HG03457 (cell line): ENCODE data around the gene SEMA6D.
A peak's percentile ranks its signal among the peaks of the same experiment; 100 is the strongest.

Source experiments
- ATAC-seq: cut with Tn5 transposase; IDR thresholded peaks from one replicate; pipeline ENCODE4 v1.9.1; 2021; ENCODE audit warnings: moderate number of reproducible peaks; ENCODE audit not compliant: unreplicated experiment

The SEMA6D gene

DNA sequence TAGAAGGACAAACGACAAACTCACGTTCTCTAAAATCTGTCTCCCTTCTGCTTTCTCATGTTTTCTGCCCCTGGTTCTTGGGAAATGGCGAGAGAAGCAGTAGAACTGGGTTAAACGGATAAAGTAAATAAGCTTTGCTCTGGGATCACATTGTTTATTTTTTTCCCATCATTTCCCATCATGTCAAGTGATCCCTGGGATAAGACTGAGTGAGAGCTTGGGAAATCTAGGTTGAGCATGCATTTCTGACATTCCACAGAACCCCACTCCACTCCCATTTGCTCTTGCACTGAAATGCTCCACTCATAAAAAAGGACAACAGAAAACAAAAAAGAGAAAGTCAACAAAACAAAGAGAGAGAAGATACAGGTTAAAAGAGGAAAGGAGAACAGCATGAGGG lies 69.1 kb downstream of the SEMA6D start:
- ATAC-seq = no peak

DNA sequence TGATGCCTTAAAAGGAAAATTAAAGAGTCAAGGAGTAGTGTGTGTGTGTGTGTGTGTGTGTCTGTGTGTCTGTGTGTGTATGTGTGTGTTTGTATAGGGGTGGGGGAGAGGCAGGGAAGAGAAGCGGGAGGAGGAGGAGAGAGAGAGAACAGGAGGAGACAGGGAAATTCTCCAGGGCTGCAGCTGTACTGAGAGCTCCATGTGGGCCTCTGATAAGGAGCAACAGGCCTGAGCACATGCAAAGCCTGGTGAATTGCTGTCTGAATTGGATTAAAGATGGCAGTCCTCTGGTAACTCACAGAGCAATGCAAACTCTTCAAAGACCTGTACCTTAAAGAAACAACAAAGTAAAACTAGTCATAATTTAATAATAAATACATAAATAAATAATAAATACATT lies 70.6 kb downstream of the SEMA6D start:
- no peak for ATAC-seq

DNA sequence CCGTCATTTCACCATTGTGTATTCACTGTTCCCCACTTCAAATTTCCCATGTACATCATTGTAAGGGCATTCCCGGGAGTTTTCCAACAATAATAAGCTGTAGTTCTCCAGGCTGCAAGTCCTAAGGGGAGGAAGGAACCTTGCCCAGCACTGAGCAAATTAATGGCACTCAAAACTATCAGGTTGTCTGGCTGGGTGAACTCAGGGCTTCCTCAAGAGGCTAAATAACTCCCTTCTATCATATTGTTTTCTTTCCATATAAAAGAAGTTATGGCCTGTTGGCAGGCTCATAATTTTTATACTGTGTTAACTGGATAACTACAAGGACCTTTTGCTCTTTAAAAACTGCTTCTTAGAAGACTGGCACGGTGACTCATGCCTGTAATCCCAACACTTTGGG lies 71.4 kb downstream of the SEMA6D start:
- no peak for ATAC-seq

DNA sequence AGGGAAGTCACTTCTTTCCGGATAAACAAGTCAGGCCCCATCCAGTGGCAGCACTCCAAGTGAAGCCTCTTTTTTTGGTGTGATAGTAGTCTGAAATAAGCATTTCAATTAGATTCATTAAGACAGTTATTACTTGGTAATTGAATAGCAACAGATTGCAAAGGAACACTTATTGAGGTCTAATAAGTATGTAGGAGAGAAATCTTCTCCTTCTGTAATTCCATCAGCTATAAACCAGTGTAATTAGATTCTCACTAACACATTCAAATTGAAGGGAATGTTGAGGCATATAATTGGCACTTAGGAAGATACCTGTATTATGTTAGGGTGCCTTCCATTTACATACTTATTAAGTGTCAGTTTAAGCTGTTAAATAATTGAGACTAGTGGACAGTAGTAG lies 73.9 kb downstream of the SEMA6D start:
- no peak for ATAC-seq

DNA sequence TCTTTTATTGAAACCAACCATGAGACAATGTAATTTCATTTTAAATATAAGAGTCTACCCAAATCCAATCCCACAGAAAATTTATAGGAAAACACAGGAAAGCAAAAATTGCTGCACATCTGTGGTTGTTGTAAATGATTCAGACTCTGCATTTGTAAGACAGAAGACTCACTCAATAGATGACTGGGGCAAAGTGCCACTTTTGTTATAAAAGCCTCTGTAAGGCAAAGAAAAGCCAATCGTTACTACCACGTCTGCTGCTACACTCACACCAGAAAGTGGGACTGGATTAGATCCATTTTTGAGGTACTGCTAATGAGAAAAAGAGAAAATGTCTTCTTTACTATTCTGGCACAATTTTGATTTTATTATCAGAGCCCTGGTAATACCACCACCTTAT lies 74.9 kb downstream of the SEMA6D start:
- ATAC-seq = no peak

DNA sequence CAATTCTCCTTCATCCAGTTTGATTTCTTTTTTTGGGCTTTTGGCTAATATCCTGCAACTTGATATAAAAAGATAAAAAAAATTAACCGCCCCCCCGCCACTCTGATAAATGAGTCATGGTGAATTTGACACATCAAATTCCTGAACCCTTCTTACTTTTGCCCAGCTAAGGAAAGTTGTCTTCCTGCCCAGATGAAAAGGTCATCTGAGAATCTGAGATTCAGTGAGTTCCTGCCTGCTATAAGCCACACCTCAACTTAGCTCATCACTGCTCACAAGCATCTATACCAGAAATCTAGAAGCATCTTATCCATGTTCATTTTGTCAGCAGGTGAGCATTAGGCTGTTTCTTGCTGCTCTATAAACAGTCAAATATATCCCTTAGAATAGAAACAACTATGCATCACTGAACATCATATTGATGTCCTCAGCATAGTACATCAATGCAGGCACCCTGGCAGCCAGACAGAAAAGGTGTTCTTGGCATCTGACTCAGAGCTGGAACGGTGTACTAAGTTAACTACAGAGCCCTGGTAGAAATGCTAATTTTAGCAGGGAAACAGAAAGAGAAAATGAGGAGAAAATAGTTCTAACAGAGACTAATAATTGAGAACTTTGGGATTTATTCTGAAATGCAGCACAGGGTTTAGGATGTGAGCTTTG lies 77.1 kb downstream of the SEMA6D start:
- no peak for ATAC-seq

DNA sequence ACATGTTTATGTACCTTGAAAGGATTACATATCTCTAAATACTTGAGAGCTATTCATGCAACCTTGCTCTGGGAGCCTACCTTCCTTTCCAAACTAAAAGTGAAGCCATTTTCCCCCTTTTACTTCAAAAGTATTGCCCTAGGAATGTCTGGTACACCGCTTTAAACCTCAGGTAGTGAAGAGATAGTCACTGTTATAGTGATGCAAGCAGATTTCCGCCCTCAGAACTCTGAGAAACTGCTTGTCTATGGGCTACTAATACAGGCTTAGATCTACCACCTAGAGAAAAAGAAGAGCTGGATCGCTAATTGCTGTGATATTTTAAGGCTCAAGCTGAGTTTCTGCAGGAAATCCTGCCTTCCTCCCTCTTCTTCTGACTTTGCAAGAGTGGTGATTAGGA lies 78.6 kb downstream of the SEMA6D start:
- no peak for ATAC-seq

DNA sequence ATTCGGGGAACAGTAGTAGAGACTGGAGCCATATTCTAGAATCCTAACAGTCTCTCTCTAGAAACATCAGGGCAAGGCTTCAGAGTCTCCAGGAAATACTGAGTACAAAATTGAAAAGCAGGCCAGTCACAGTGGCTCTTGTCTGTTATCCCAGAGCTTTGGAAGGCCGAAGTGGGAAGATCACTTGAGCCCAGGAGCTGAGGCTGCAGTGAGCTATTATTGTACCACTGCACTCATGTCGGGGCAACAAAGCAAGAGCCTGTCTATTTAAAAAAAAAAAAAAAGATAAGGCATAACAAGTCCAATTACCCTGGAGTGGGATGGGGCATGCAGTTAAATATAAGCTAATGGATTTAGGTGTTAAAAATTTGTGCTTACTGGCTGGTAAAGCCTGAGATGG lies 79.0 kb downstream of the SEMA6D start:
- no peak for ATAC-seq

DNA sequence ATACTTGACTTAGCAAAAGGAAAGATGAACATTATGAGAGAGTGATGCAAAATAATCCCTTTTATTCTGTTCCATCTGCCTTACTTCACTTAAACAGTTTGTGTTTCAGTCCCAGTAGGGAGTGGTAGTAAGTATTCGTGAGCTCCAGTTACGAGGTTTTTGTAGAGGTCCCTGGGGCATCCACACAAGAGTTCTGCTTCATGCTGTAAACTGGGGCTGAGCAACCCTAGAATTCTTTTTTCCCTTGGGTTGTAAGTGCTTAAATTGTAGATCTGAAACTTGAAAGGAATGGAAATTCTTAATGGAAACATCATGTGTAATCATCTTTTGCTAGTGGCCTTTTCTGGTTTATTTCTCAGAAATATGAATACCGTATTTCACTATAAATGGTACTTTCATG lies 79.5 kb downstream of the SEMA6D start:
- ATAC-seq = no peak

DNA sequence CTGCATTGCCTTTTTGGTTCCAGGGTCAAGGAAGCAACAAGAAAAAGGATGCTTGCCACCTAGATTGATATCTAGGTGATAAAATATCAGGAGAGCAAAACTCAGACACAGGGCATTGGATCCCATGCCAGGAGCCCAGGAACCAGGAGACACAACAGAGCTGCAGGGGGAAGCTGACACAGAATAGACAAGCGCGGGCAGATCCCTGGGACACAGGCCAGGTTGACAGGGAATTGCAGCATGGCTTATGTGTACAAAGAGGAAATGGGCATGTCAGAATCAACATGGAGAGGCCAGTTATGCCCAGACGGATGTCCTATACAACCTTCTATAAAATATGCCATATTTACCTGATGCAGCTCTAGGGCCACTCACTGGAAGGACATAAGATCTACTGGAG lies 84.2 kb downstream of the SEMA6D start:
- no peak for ATAC-seq

DNA sequence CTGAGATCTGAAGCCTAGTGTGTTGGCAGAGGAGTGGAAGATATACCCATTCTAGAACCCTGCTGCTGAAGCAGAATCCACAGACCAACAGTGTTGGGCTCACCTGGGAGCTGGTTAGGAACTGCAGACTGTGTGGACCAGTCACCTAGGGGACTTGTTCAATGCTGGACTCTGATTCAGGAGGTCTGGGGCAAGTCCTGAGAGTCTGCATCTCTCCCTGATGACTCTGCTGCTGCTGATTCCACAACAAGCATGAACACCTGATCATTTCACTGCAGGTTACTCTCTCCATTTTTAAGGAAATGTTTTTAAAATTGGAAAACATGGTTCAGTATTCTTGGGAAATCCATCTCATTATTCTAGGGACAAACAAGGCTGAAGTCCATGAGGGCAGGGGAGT lies 84.9 kb downstream of the SEMA6D start:
- no peak for ATAC-seq

DNA sequence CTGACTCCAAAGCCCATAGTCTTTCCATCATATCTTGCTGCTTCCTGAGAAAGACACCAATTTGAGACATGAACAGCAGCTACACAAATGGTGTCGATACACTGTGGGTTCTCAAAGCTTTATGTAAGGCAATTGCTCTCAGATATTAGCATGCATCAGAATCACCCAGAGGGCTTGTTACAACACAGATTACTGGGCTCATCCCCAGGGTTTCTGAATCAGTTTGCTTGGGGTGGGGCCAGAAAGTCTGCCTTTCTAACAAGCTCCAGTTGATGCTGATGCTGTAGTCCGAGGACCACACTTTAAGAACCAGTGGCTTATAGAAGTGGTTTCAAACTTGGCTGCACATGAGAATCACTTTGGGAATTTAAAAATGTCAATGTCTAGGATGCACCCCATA lies 86.5 kb downstream of the SEMA6D start:
- ATAC-seq = no peak

DNA sequence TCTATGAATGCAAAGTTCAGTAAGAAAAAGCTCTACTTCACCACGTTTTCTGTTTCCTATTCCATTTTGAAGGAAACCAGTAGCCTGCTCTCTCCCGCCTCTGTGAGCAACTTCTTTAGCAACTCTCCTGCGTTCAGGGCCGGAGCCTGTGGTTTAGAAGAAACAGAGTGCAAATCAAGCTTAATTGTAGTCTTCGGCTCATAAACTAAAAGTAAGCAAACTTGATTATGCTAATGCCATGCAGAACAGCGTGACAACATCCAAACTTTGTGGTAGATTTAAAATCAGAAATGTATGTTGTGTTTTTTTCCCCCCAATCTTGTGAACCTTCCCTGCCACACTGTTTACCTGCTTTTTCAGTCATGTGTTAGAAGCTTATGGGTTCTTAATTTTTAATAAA lies 87.4 kb downstream of the SEMA6D start:
- ATAC-seq = no peak

DNA sequence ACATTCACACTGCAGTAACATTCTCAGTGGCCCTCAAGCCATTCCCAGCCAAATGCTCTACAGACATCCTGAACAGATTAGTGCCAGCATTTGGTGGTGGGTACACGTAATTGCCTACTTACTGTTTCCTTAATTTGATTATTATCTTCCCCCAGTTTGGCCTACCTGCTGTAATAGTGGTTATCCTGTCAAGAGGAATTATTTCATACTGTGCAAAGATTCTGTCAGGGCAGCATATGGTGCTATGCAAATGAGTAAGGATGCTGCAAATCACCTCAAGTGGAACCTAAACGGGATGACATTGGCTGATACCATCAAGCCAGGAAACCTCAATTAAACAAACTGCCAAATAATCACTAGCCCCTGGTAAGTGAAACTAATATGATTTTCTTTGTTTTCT lies 88.7 kb downstream of the SEMA6D start:
- ATAC-seq = no peak

DNA sequence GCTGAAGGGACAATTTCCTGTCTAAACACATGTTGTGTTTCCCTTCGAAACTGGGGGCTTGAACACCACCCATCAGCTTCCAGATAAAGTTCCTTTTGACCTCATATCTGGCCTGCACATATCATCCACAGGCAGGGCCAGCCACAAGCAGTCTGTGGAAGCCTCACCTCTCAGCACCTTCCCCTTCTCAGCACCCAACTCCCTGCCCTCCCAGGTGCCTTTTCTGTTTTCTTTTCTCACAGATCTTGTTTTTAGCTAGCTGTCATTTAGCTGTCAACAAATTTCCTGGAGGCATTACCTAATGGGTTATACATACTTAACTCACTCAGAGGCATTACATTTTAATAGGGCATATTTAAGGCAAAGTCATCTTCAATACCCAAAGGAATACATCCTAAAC lies 93.9 kb downstream of the SEMA6D start:
- ATAC-seq = no peak

DNA sequence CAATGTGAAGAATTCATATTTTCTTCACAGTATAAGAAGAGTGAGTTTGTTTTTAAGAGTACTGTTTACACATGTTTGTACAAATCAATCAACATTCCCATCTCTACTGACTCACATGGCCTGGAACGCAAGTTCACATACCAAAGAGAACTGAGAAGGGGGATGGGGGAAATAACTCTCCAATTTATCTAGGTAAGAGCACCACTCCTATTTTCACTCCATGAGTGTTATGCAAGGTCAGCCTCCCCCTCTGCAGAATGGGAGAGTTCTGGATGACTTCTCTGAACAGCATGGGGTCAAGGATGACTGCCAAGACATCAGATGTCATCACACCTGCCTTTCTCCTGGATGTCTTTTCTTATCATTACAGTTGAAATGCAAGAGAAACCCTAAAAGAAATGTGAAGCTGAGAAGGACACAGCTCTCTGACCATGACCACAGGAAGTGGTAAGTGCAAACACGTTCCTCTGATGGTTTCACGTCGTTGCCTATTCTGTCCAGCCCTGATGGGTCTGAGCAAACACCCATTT lies 95.2 kb downstream of the SEMA6D start:
- peak; percentile 46 for ATAC-seq

DNA sequence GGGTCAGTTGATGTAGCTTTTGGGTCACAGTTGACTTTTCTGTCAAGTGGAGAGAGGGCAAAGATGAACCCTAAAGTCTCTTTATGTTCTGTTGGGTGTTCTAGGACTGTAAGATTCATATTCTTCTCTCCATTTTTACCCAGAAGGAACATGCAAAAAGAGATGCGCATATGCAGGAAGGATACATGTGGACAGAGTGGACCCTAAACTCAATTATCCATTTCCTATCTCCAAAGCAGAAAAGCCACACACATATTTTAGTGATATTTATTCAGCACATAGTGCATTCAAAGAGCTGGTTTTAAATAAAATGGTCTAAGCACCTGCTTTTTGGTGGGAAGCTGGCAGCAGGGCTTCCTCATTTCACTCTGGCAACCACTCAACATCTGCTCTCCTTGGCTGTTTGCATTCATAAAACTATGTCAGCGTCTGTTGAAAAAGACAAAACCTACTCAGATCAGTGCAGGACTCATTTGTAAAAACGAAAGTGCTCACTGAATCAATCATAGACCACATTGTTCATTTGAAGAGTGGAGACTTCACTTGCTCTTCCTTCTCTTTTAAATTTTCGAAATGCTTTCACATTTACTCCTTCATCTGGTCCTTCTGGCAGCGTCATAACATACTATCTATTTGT lies 96.6 kb downstream of the SEMA6D start:
- ATAC-seq = peak; percentile 90

DNA sequence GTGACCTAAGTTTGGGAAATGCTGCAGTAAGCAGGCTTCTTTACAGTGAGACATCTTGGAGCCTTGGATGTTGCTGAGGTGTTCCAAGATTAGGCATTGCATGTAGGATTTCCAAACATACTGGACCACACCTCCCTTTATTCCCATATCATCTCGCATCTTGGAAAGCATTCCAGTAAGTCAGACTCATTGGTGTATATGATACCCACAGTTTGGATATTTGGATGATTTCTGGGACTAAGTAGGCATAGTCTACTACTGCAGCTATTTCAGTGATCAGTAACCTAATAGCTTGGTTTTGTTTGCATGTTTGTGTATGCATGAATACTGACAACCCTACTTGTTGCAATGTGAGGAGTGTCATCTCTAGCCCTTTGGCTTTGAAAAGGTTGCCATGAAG lies 97.3 kb downstream of the SEMA6D start:
- ATAC-seq = no peak

DNA sequence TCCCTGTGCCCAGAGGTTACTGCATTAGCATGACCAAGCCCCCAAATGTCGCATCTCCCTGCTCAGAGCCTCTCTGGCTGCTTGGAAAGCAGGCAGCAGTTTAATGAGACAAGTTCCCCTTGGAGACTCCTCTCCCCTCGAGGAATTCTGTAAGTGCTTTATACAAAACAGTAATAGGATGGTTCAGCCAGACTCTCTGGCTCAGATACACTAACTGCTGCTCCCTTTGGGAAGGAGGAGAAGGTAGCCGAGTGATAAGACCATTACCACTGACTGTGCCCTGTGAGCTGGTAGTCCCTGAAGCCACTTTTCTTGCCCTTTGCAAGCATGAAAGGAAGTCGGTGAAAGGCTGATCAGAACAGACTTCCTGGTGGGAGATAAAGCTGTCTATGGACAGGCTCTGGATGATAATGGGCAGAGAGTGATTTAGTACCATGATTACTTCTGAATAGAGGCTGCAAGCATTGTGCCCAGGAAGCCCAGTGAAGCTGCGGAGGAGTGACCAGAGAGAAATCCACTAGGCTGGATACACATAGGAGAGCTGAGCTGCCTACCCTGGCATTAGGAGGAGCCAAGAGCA lies 100.8 kb downstream of the SEMA6D start:
- ATAC-seq = no peak

DNA sequence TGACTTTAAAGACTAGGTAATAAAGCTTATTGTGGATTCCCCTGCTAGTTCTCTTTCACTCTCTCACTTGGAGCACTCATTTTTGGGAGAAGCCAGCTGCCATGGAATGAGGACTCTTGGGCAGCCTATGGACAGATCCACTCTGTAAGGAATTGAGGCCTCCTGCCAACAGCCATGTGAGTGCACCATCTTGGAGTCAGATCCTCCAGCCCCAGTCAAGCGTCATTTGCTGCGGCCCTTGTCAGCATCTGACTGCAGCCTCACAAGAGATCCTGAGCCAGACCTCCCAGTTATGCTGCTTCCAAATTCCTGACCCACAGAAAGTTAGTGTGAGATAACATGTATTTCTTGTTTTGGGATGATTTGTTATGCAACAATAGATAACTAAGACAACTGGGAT lies 101.9 kb downstream of the SEMA6D start:
- no peak for ATAC-seq

DNA sequence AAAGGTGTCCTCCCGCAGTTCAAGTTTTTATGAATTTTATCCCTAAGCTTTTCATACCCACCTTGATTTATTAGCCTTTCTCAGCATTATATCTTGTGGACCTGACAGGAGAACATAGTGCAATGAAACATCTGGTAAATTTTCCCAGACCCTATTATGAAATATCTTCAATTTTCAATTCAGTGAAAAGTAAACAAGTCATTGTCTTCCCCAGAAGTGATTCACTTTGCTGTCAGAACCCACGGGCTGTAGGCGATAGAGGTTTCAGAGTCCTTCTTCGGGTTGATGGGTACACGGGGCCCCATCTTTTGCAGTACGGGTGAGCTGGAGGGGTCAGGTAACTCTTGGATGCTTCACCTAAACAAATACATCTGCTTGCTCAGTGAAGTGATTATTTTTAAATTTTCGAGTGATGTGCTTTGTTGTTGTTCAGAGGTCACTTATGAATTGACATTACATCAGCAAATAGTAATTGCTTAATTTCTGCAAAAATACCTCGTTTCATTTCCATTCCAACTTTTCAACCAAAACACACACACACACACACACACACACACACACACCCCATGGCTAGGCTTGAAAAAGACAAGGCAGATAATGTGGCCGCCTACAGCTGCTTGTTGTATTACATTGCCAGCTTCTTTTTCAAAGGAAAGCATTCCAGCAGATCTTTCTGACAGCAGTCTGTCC lies 102.9 kb downstream of the SEMA6D start:
- ATAC-seq = no peak

DNA sequence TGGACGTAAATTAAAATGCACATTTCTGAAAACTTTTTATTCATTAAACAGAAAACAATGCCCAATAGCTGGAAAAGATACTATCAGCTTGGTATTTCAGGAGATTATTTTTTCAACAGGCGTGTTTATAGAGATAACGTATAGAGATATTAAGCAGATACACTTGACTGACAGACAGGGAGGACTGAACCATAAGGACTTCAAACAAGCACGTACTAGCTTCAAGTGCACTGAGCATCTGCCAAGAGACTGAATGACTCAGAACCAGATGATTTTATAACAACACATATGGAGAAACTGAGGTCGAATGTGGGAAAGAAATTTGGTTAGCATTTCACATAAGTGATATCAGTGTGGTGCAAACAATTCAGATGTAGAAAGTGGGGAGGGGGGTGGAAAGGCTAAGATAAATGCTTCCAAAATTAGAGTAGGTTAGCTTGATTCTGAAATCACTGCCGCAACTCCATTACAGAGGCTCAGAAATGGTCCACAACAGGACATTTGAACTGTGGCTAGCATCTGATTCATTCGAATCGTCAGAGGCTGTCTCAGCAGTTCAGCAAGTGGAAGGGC lies 103.5 kb downstream of the SEMA6D start:
- ATAC-seq = no peak
